HEK293 (cell line): Measurements from ENCODE around the gene TTC39A.

ENCODE experiments used
- CTCF ChIP-seq: fragments of 450-650 bp; formaldehyde crosslinking; IDR thresholded peaks from 2 replicates; pipeline ENCODE4 v1.5.1; 2016; ENCODE audit warnings: missing biosample characterization, missing genetic modification characterization
- FEZF1 ChIP-seq: fragments of 450-650 bp; formaldehyde crosslinking; IDR thresholded peaks from 2 replicates; pipeline ENCODE4 v1.5.1; 2016; ENCODE audit warnings: missing biosample characterization, missing genetic modification characterization
- GLIS2 ChIP-seq: fragments of 450-650 bp; formaldehyde crosslinking; IDR thresholded peaks from 2 replicates; pipeline ENCODE4 v1.5.1; 2016; ENCODE audit warnings: missing biosample characterization, missing genetic modification characterization
- YY1 ChIP-seq: fragments of 450-650 bp; formaldehyde crosslinking; IDR thresholded peaks from 2 replicates; pipeline ENCODE4 v1.5.1; 2018; ENCODE audit warnings: missing biosample characterization, missing genetic modification characterization
- ZNF138 ChIP-seq: fragments of 450-650 bp; formaldehyde crosslinking; IDR thresholded peaks from 2 replicates; pipeline ENCODE4 v1.5.1; 2016; ENCODE audit warnings: missing biosample characterization, missing genetic modification characterization, borderline replicate concordance
- ZNF157 ChIP-seq: fragments of 450-650 bp; formaldehyde crosslinking; IDR thresholded peaks from 2 replicates; pipeline ENCODE4 v1.5.1; 2016; ENCODE audit warnings: missing biosample characterization, missing genetic modification characterization
- TF ChIP-seq, protein P1 (sequence below): fragments of 450-650 bp; formaldehyde crosslinking; IDR thresholded peaks from 2 replicates; pipeline ENCODE4 v1.5.1; 2016; ENCODE audit warnings: missing biosample characterization, missing genetic modification characterization

DNA sequence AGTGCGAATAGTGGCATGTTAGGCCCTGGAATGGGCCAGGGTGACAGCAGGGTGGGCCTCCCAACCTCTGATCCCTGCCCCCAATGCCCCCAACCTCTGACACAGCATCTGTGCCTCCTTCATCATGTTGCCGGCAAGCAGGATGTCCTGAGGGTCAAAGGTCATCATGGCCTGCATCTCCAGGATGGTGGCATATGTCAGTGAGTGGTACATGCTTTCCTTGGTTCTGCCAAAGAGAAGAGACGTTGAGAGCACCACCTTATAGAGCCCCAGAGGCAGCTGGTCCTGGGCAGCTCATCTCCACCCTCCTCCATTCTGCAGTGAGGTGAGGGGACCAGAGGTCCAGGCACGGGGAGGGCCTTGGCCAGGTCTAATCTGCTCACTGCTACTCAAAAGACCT, 17.6 kb downstream of the TTC39A start:
- TF ChIP-seq CTCF (tag by site-specific recombination) (no peak), FEZF1 (tag by site-specific recombination) (no peak), ZNF157 (tag by site-specific recombination) (no peak), GLIS2 (tag by site-specific recombination) (no peak), ZNF138 (tag by site-specific recombination) (no peak), YY1 (tag by site-specific recombination) (no peak)
- TF ChIP-seq, protein P1, sequence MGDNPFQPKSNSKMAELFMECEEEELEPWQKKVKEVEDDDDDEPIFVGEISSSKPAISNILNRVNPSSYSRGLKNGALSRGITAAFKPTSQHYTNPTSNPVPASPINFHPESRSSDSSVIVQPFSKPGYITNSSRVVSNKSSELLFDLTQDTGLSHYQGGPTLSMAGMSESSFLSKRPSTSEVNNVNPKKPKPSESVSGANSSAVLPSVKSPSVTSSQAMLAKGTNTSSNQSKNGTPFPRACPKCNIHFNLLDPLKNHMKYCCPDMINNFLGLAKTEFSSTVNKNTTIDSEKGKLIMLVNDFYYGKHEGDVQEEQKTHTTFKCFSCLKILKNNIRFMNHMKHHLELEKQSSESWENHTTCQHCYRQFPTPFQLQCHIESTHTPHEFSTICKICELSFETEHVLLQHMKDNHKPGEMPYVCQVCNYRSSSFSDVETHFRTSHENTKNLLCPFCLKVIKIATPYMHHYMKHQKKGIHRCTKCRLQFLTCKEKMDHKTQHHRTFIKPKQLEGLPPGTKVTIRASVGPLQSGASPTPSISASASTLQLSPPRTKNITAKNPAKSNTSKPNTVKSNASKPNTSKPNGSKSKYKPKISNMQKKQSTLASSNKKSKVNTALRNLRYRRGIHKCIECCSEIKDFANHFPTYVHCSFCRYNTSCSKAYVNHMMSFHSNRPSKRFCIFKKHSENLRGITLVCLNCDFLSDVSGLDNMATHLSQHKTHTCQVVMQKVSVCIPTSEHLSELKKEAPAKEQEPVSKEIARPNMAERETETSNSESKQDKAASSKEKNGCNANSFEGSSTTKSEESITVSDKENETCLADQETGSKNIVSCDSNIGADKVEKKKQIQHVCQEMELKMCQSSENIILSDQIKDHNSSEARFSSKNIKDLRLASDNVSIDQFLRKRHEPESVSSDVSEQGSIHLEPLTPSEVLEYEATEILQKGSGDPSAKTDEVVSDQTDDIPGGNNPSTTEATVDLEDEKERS (tag by site-specific recombination) = no peak
